Superior temporal gyrus (tissue), 1 donor: ENCODE measurements around the gene GID8.

Experiments
- DNase-seq: peaks from one replicate; pipeline ENCODE4 v3.0.0-alpha.2; 2016; ENCODE audit errors: extremely low spot score

GID8 gene

GRCh38 chr20:62970307-62971210, 32.6 kb downstream of the GID8 start:
- no peak for DNase-seq

- DNase-seq: no peak
Measured at GRCh38 chr20:62971211-62971949, 33.4 kb downstream of the GID8 start.

- DNase-seq: peak; percentile 80
Measured at GRCh38 chr20:62971950-62972844, 34.2 kb downstream of the GID8 start.

- no peak for DNase-seq
Measured at GRCh38 chr20:62972845-62973745, 35.1 kb downstream of the GID8 start.

- no peak for DNase-seq
Measured at GRCh38 chr20:62975251-62975760, 37.4 kb downstream of the GID8 start.

GRCh38 chr20:62975812-62976508, 38.0 kb downstream of the GID8 start:
- DNase-seq: no peak

- no peak for DNase-seq
Measured at GRCh38 chr20:62976886-62977285, 38.9 kb downstream of the GID8 start.

- DNase-seq: no peak
Measured at GRCh38 chr20:62977613-62978560, 39.9 kb downstream of the GID8 start.

- DNase-seq: no peak
Measured at GRCh38 chr20:62978561-62978943, 40.6 kb downstream of the GID8 start.

GRCh38 chr20:62979310-62979709, 41.4 kb downstream of the GID8 start:
- no peak for DNase-seq

- DNase-seq: no peak
Measured at GRCh38 chr20:62979876-62980373, 42.0 kb downstream of the GID8 start.

- DNase-seq: no peak
Measured at GRCh38 chr20:62980380-62980960, 42.5 kb downstream of the GID8 start.

- DNase-seq: no peak
Measured at GRCh38 chr20:62980970-62981369, 43.0 kb downstream of the GID8 start.

GRCh38 chr20:62982124-62983075, 44.5 kb downstream of the GID8 start:
- DNase-seq: no peak

- no peak for DNase-seq
Measured at GRCh38 chr20:62983210-62983609, 45.3 kb downstream of the GID8 start.

- no peak for DNase-seq
Measured at GRCh38 chr20:62984666-62985443, 46.9 kb downstream of the GID8 start.

- no peak for DNase-seq
Measured at GRCh38 chr20:62985444-62985778, 47.5 kb downstream of the GID8 start.
